ENCODE measurements around the gene DNAJB8. TPM values are rescaled to one million over a fixed set of nuclear protein-coding genes. Genes with fewer than 3 reads are reported as not detected.

DNAJB8 gene
- total RNA-seq, 4 donors from 2014 or later, result not detected

DNA sequence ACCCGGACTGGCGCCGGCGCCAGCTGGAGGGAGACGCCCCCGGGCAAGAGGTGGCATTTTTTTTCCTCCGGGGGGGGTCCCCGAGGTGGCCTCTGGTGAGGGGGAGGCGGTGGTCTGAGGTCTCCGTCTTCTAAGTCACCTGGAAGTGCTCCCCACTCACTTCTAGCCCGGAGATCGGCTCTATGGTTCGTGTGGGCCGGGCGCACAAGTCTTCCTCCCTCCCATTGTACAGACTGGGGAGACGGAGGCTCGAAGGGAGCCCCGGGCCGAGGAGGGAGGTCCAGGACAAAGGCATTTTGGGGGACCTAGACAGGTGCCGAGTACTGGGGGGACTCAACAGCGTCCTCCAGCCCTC, 21.9 kb upstream of the DNAJB8 start:
- no peak for DNase-seq (ENCODE audit: low spot score in 2 of 2)
- whole genome bisulfite sequencing, result no CpG with 5 or more reads among the region's 21 CpGs
- Histone ChIP-seq H3K27me3 (peaks cover 100% of the 10 kb centered on the region), H3K9me3 (no peaks in the 10 kb centered on the region), H3K27ac (peak overlapping the region; percentile 72), H3K36me3 (no peaks in the 10 kb centered on the region), H3K4me1 (peaks cover 68% of the 10 kb centered on the region), H3K4me3 (peak overlapping the region; percentile 68)
- TF ChIP-seq POLR2A (IDR thresholded peaks at IDR 0.05), result no peak
- no peak for TF ChIP-seq EP300 (IDR thresholded peaks at IDR 0.05)
- TF ChIP-seq, protein P1, sequence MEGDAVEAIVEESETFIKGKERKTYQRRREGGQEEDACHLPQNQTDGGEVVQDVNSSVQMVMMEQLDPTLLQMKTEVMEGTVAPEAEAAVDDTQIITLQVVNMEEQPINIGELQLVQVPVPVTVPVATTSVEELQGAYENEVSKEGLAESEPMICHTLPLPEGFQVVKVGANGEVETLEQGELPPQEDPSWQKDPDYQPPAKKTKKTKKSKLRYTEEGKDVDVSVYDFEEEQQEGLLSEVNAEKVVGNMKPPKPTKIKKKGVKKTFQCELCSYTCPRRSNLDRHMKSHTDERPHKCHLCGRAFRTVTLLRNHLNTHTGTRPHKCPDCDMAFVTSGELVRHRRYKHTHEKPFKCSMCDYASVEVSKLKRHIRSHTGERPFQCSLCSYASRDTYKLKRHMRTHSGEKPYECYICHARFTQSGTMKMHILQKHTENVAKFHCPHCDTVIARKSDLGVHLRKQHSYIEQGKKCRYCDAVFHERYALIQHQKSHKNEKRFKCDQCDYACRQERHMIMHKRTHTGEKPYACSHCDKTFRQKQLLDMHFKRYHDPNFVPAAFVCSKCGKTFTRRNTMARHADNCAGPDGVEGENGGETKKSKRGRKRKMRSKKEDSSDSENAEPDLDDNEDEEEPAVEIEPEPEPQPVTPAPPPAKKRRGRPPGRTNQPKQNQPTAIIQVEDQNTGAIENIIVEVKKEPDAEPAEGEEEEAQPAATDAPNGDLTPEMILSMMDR (IDR thresholded peaks at IDR 0.05), result no peak

DNA sequence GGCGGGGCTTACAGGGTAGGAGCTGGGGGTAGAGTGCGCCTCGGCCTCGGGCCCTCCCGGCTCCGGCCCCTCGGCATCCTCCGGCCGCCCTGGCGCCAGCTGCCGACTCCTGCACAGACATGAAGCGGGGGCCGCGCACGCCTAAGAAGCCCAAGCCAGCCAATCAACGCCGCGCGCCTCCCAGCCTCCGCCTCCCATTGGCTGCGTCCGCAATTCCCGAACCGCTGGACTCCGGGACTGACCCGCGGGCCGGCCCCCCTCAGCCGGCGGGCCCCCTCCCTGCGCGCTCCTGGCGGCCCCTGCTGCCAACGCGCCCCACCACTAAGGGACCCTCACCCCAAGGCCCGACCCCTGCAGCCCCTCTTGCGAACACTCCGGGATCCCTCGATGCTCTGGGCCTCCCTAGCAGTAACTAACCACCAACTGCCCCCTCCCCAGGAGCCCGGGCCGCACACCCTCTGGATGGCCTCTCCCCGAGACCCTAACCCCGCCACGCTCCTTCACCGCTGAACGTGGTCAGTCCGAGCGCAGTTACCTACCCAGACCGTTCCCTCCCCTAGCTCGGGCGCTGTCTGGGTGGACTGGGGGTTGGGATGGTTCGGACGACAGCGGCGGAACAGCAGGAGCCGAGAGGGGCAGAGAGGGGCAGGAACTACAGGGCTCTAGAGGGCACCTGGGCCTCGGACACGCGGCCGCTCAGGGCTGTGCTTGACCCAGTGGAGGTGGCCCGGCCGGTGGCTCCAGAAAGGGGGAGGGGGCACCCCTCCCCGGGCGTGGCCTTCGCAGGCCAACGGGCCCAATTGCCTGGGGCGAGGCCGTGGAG, 21.3 kb upstream of the DNAJB8 start:
- WGBS, result 3% methylated on average over 28 of the region's 68 CpGs
- Histone ChIP-seq H3K4me1 (peaks cover 69% of the 10 kb centered on the region), H3K4me3 (peak overlapping the region; percentile 68), H3K27me3 (peaks cover 100% of the 10 kb centered on the region), H3K27ac (peak overlapping the region; percentile 72), H3K9me3 (no peaks in the 10 kb centered on the region), H3K36me3 (no peaks in the 10 kb centered on the region)
- DNase-seq (ENCODE audit: low spot score in 2 of 2), result peak in 1 of 2 donors; percentile 84
- TF ChIP-seq POLR2A (IDR thresholded peaks at IDR 0.05) (peak in 1 of 2 donors; percentile 28), EP300 (IDR thresholded peaks at IDR 0.05) (no peak), POLR2AphosphoS5 (IDR thresholded peaks at IDR 0.05) (no peak)
- TF ChIP-seq, protein P1 (IDR thresholded peaks at IDR 0.05), result no peak

DNA sequence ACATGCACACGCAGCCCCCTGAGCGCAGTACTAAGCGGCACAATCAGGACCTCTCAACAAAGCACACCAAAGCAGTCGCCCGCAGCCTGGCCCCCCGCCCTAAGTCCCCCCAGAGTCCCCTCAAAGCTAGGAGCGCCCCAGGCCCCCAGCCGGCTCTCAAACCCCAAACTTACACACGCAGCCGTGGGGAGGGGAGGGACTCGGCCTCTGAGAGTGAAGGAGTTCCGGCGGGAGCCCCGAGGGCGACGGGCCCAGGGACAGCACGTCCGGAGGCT, 20.8 kb upstream of the DNAJB8 start:
- peak overlapping the region; percentile 72 for H3K27ac ChIP-seq
- TF ChIP-seq, protein P1 (IDR thresholded peaks at IDR 0.05), result no peak
- TF ChIP-seq POLR2AphosphoS5 (IDR thresholded peaks at IDR 0.05) (no peak), EP300 (IDR thresholded peaks at IDR 0.05) (no peak), POLR2A (IDR thresholded peaks at IDR 0.05) (no peak)
- H3K27me3 ChIP-seq, result peaks cover 100% of the 10 kb centered on the region
- DNase-seq (ENCODE audit: low spot score in 2 of 2), result no peak
- peaks cover 66% of the 10 kb centered on the region for H3K4me1 ChIP-seq
- peak overlapping the region; percentile 68 for H3K4me3 ChIP-seq
- no peaks in the 10 kb centered on the region for H3K9me3 ChIP-seq
- 0% methylated on average over 15 of the region's 18 CpGs for WGBS
- H3K36me3 ChIP-seq, result no peaks in the 10 kb centered on the region

DNA sequence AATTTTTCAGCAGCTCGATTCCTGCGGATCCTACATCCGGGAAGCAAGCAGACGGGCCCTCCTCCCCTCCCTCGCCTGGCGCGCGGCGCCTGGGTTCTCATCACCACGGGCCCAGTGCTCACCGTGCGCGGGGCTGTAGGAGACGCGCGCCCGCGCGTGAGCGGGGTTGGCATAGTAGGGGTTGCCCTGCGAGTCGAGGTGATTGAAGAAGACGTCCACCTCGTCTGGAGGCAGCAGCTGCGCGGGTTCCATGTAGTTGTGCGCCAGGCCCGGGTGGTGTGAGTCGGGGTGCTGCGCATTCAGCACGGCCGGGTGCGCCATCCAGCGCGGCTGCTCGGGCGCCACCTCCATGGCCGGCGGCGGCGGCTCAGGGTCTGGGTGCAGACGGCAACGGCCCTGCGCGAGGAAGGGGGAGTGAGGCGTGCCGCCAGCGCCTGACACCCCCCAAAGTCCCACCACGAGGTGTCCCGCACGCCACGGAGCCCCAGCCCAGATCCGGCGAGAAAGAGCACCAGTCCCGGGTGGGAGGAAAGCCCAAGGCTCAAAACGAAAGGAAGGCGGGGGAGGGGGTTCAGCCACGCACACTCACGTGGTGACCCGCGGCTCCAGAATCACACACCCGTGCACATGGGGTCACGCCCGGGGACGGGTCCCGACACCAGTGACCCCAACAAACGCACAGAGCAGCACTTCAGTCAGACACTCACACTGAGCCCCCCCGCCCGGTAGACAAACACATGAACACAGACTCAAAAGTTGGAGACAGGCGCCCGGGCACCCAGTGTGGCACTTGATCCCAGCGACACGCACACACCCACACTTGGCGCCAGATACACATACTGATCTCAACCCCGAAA, 20.2 kb upstream of the DNAJB8 start:
- Histone ChIP-seq H3K4me1 (peaks cover 62% of the 10 kb centered on the region), H3K36me3 (no peaks in the 10 kb centered on the region), H3K27me3 (peaks cover 100% of the 10 kb centered on the region), H3K27ac (peak overlapping the region; percentile 72), H3K9me3 (no peaks in the 10 kb centered on the region), H3K4me3 (peak overlapping the region; percentile 68)
- DNase-seq (ENCODE audit: low spot score in 2 of 2), result peak in 1 of 2 donors; percentile 62
- TF ChIP-seq, protein P1 (IDR thresholded peaks at IDR 0.05), result no peak
- peak in 1 of 3 donors; percentile 17 for TF ChIP-seq POLR2AphosphoS5 (IDR thresholded peaks at IDR 0.05)
- WGBS, result under 1% methylated on average over 22 of the region's 75 CpGs

DNA sequence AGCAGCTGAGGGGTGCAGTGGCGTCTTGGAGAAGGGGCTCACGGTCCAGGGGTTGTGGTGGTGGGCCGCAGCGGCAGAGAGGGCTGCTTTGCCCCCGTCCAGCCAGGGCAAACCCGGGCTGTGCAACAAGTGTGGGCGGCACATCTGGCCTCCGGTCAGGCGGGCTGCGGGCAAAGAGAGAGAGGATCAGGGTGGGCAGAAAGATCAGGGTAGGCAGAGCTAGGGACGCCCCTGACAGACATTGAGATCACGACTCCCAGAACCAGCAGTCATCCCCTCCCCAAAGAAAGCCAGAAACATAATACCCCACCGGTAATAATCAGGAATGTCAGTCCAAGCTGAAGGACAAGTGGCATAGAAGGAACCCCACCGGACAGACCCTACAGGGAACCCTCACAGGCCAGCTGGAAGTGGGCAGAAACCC, 19.5 kb upstream of the DNAJB8 start:
- no peak overlapping the region for H3K27ac ChIP-seq
- H3K27me3 ChIP-seq, result peaks cover 100% of the 10 kb centered on the region
- H3K4me3 ChIP-seq, result peak overlapping the region; percentile 68
- DNase-seq (ENCODE audit: low spot score in 2 of 2), result no peak
- no peaks in the 10 kb centered on the region for H3K9me3 ChIP-seq
- no peak for TF ChIP-seq POLR2A (IDR thresholded peaks at IDR 0.05)
- TF ChIP-seq EP300 (IDR thresholded peaks at IDR 0.05), result no peak
- TF ChIP-seq, protein P1 (IDR thresholded peaks at IDR 0.05), result no peak
- TF ChIP-seq POLR2AphosphoS5 (IDR thresholded peaks at IDR 0.05), result no peak
- 30% methylated on average over 2 of the region's 14 CpGs for WGBS
- H3K4me1 ChIP-seq, result peaks cover 62% of the 10 kb centered on the region
- H3K36me3 ChIP-seq, result no peaks in the 10 kb centered on the region
